ENCODE data around the gene FLT3. TPM values are rescaled to one million over a fixed set of nuclear protein-coding genes. Genes with fewer than 3 reads are reported as not detected.
A peak's percentile ranks its signal among the peaks of the same experiment; 100 is the strongest.

The FLT3 gene
- total and polyA plus RNA-seq, 2 donors from 2014 or later = 2.9 TPM; not detected in 1

- peak overlapping the region; percentile 96 to 97 for H3K27ac ChIP-seq (ENCODE audit: low read depth in 2 of 2, low read length in 2 of 2)
- H3K9me3 ChIP-seq (ENCODE audit: control insufficient read depth in 2 of 3, insufficient read depth in 1 of 3, low read length in 3 of 3) = no peaks in the 10 kb centered on the region
- H3K9ac ChIP-seq (ENCODE audit: low read length in 3 of 3) = peak overlapping the region; percentile 76 to 98 (median 92)
- TF ChIP-seq CTCF (IDR thresholded peaks at IDR 0.05; ENCODE audit: borderline replicate concordance, extremely low read depth, insufficient read depth) = no peak
- peak overlapping the region; percentile 79 to 96 (median 83) for H3K4me3 ChIP-seq (ENCODE audit: low read length in 3 of 3)
- no peaks in the 10 kb centered on the region for H3K27me3 ChIP-seq (ENCODE audit: control insufficient read depth, insufficient read depth, low read length)
- peaks cover 0 to 7% (median 3%) of the 10 kb centered on the region in 3 donors for H3K4me1 ChIP-seq (ENCODE audit: control insufficient read depth in 2 of 3, insufficient read depth in 2 of 3, low read depth in 1 of 3, low read length in 3 of 3)
- no peak for DNase-seq
- FAIRE-seq = no peak
- no peaks in the 10 kb centered on the region for H3K36me3 ChIP-seq (ENCODE audit: control insufficient read depth in 2 of 3, insufficient read depth in 3 of 3, low read length in 3 of 3)
- intact Hi-C loops (cut with DNase I) = no loop called here
These were observed 37.2 kb upstream of the FLT3 start for GRCh38 chr13:28137596-28137995.

GRCh38 chr13:28136916-28137315, 36.5 kb upstream of the FLT3 start:
- no peaks in the 10 kb centered on the region for H3K27me3 ChIP-seq (ENCODE audit: control insufficient read depth, insufficient read depth, low read length)
- intact Hi-C loops (cut with DNase I) = no loop called here
- peak overlapping the region; percentile 33 to 92 (median 76) for H3K9ac ChIP-seq (ENCODE audit: low read length in 3 of 3)
- H3K4me1 ChIP-seq (ENCODE audit: control insufficient read depth in 2 of 3, insufficient read depth in 2 of 3, low read depth in 1 of 3, low read length in 3 of 3) = peaks cover 0 to 3% (median 3%) of the 10 kb centered on the region in 3 donors
- no peak for TF ChIP-seq CTCF (IDR thresholded peaks at IDR 0.05; ENCODE audit: borderline replicate concordance, extremely low read depth, insufficient read depth)
- no peak overlapping the region for H3K27ac ChIP-seq (ENCODE audit: low read depth in 2 of 2, low read length in 2 of 2)
- no peaks in the 10 kb centered on the region for H3K36me3 ChIP-seq (ENCODE audit: control insufficient read depth in 2 of 3, insufficient read depth in 3 of 3, low read length in 3 of 3)
- H3K9me3 ChIP-seq (ENCODE audit: control insufficient read depth in 2 of 3, insufficient read depth in 1 of 3, low read length in 3 of 3) = no peaks in the 10 kb centered on the region
- FAIRE-seq (no peak), DNase-seq (peak in 2 of 5 donors; percentile 18 to 37)
- H3K4me3 ChIP-seq (ENCODE audit: low read length in 3 of 3) = peak overlapping the region; percentile 79 to 96 (median 83)

- TF ChIP-seq CTCF (IDR thresholded peaks at IDR 0.05; ENCODE audit: borderline replicate concordance, extremely low read depth, insufficient read depth) = no peak
- intact Hi-C loops (cut with DNase I) = no loop called here
- Histone ChIP-seq H3K27ac (ENCODE audit: low read depth in 2 of 2, low read length in 2 of 2) (no peak overlapping the region), H3K4me1 (ENCODE audit: control insufficient read depth in 2 of 3, insufficient read depth in 2 of 3, low read depth in 1 of 3, low read length in 3 of 3) (no peaks in the 10 kb centered on the region), H3K36me3 (ENCODE audit: control insufficient read depth in 2 of 3, insufficient read depth in 3 of 3, low read length in 3 of 3) (no peaks in the 10 kb centered on the region), H3K27me3 (ENCODE audit: control insufficient read depth, insufficient read depth, low read length) (no peaks in the 10 kb centered on the region), H3K9ac (ENCODE audit: low read length in 3 of 3) (no peak overlapping the region), H3K4me3 (ENCODE audit: low read length in 3 of 3) (no peak overlapping the region), H3K9me3 (ENCODE audit: control insufficient read depth in 2 of 3, insufficient read depth in 1 of 3, low read length in 3 of 3) (no peaks in the 10 kb centered on the region)
- FAIRE-seq = no peak
- DNase-seq = no peak
These were observed 31.3 kb upstream of the FLT3 start for GRCh38 chr13:28131646-28132045.

All from kidney (tissue), 14 donors.